Thyroid gland (tissue), 4 donors: ENCODE results near the gene SH3YL1.

Source experiments
- CTCF ChIP-seq, 6 experiments: fragments of 200-600 bp in 3 of 6; fragments of 450-650 bp in 3 of 6; sonication (generic) in 3 of 6; IDR thresholded peaks; one replicate each; pipeline ENCODE4 v1.5.1; 2016 to 2019; ENCODE audit warnings: antibody characterized with exemption in 6 of 6, mild to moderate bottlenecking in 2 of 6, inconsistent platforms in 1 of 6, moderate library complexity in 1 of 6
- POLR2A ChIP-seq, 2 donors: fragments of 450-650 bp; IDR thresholded peaks; one replicate each; pipeline ENCODE4 v1.6.1; 2017; ENCODE audit warnings: antibody characterized with exemption in 2 of 2, mild to moderate bottlenecking in 2 of 2, moderate library complexity in 1 of 2

- TF ChIP-seq CTCF (IDR thresholded peaks at IDR 0.05) (no peak), POLR2A (IDR thresholded peaks at IDR 0.05) (no peak)
These were observed 652 bp downstream of the SH3YL1 start for GRCh38 chr2:263022-263738.
